NOMO-1 (cell line): Measurements from ENCODE around the gene MRPL40.

Experiments used
- DNase-seq, 2 experiments: peaks; one replicate each; lab custom pipeline; 2025; ENCODE audit not compliant: unreplicated experiment in 2 of 2; lab: John Stamatoyannopoulos, UW

The MRPL40 gene

GRCh38 chr22:19406281-19406811, 26.0 kb upstream of the MRPL40 start:
- no peak for DNase-seq

GRCh38 chr22:19406846-19407245, 25.5 kb upstream of the MRPL40 start:
- no peak for DNase-seq

DNA sequence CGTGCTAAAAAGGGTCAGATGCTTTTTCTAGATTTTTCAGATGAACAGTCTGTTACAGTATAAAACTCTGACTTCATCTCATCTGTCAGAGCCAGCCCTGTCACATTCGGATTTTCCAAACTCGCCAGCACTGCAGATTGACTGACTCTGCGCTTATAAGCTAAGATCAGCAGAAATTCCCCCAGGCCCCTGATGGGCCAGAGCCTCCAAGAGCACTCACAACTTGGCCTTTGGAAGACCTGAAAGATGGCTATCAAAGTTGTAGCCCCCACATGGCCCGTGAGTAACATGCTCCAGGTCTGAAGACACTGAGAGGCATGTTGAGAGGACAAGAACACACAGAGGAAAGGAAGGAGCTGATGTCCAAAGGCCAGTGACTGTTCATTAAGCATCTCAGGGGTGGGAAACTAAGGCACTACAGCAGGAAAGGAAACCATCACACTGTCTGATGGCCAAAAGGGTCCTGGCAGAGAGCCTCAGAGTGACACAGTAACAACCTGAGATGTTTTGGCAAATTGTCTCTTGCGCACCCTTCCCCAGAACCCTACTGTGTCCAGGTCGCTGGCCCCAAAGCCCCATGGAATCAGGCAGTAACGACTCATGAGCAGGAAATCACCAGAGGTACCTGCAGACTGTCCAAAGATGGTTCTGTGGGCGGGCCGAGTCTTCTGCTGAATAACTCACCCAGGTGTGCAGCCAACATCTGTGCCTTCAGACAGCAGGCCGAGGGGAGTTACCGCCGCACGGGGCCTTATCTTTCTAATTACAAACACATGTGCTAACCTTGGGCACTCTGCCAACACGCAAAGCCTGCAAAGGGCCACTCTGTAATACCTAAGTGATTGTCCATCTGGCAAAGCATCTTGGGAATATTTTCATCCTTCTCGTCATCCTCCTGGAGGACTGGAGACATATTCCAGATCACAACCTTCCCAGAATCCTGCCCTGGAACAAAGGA, 24.4 kb upstream of the MRPL40 start:
- no peak for DNase-seq

GRCh38 chr22:19410941-19411689, 21.2 kb upstream of the MRPL40 start:
- DNase-seq = no peak

DNA sequence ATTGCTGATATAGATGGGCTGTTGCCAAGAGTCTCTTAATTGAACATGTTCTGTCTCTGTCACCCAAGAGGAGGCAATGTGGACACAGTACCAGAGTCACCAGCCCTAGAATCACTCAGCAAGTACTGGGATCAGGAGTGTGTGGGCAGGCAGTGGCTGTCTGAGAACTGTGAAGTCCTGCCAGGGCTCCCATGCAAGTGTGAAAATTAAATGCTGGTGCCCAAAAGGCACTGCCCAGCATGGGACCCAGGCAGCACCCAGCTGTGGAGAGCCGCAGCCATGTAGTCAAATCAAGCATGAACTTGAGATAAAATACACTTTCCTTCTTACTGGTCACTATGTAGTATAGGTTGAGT, 20.7 kb upstream of the MRPL40 start:
- DNase-seq = no peak

DNA sequence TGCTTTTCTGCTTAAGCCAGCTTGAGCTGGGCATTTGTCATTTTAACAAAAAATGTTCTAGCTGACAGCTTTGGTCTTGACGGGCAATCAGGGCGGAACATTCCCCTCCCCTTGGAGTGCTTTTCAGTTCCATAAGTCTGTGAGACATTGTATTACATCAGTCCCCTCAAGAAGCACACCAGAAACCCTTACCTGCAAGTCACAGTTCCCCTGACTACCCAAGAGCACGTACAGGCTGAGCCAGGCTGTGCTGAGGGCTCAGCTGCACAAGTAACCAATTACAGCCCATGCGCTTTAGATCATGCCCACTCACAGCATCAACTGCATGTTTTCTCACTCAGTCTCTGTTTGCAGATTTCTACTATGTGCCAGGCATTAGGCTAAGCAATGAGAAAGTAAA, 19.9 kb upstream of the MRPL40 start:
- DNase-seq = no peak

DNA sequence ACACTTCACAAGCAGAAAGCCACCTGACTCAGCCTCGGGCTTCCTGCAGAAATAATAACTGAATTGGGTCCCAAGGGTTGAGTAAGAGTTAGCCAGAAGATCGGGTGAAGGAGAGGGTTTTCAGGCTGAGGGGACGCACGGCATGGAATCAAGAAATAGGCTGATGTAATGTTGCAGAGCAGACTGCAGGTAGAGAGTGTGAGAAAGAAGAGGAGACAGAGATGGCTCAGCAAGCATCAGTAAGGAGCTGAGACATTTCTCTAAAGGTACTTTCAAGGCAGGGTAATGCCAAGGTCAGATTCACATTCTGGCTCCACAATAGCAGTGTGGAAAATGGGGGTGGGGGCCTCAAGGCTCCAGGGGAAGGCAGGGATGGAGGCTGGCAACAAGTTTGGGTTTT, 19.4 kb upstream of the MRPL40 start:
- no peak for DNase-seq

DNA sequence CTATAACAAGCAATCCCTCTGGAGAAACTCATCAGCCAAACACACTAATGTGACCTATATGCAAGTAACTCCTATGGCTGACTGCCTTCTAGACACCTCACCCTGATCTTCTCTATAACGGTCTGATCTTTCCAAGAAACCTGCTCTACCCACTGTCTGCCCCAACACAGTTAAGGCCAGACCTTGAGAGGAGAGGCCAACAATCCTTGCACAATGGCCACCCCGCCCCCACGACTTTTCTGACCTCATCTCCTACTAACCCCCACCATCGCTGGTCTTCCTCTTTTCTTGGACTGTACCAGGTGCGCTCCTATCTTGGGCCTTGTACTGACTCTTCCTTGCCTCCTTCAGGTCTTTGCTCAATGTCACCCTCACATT, 13.3 kb upstream of the MRPL40 start:
- peak; percentile 70 to 75 for DNase-seq

GRCh38 chr22:19419464-19420178, 12.7 kb upstream of the MRPL40 start:
- DNase-seq = peak in 1 of 2 experiments; percentile 24

- DNase-seq = no peak
Measured at GRCh38 chr22:19420321-19420720, 12.0 kb upstream of the MRPL40 start.

- DNase-seq = no peak
Measured at GRCh38 chr22:19422440-19423301, 9.7 kb upstream of the MRPL40 start.

GRCh38 chr22:19424186-19424500, 8.2 kb upstream of the MRPL40 start:
- no peak for DNase-seq

DNA sequence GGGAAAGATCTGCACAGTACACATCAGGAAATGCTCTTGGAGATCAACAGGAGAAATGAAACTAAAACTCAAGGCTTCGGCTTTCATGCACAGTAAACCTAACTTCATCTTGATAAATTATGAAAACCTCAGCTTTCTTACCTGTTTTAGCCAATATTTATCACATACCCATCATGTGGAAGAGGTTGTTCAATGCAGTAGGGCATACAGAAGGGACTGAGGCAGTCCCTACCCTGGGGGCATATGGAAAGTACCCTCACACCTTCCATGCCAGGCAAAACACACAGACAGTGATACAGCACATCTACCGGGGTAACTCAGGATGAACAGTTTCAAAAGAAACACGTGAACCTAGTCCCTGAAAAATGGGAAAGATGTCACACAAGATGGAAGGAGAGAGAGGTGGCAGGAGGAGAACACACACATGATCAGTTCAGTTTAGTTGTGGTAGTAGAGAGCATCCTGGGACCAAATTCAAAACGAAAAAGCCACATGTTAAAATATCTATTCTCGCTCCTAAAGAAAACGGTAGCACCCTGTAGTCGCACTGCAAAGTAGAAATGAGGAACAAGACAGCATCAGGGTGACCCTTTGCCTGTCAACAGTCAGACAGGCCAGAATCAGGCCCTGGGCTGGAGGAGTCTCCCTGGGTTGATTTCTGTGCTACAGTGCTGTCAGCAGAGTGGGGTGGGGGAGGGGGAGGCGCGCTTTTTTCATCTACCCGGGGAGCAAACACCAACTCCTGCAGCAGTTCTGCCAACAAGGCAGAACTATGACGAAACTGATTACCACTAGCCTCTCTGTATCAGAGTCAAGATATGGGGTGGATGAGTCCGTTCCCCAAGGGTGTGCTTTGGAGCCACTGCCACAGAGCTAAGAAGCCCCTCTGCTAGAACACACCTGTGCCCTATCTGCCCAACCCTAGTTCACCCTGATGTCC, 2.1 kb upstream of the MRPL40 start:
- peak; percentile 28 to 83 for DNase-seq

DNA sequence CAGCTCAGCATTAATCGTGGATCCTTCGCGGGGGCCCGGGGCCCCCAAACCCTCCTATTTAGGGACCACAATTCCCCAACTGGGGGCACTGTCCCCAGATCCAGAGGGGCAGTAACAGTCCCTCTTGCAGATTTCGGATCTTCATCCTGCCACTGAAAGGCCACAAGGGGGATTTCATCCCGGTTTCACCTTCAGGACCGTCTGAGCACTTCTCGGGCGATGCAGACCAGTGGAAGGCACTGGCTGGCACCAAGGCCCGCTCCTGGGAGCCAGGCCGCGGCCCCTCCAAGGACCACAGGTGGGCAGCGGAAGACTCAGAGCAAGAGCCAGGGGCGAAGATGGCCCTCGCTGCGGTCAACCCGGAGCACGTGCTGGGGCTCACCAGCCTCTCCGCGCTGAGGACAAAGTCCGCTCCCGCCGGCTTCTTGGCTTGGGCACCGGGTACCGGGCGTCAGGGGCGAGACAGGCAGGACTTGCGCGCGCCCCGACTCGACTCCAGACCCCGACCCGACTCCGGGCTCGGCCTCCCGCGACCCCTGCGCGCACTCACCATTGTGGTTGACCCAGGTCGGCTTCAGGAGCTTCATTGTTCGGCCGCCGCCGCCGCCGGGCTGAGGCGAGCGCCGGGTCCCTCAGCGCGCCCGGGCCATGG, 1.3 kb upstream of the MRPL40 start:
- no peak for DNase-seq

GRCh38 chr22:19431649-19432132, 654 bp upstream of the MRPL40 start, which contains the start of gene HIRA:
HIRA (minus strand) TSS chr22:19431733; CDS start chr22:19431476, 257 bp downstream.
- DNase-seq = peak; percentile 60 to 64

- no peak for DNase-seq
Measured at GRCh38 chr22:19434401-19434800, 2.1 kb downstream of the MRPL40 start.

- DNase-seq = no peak
Measured at GRCh38 chr22:19434829-19435580, 2.7 kb downstream of the MRPL40 start.
